NCI-H446 treated with DMSO at 0.1 percent for 48 hours (cell line): ENCODE results near the gene OGFOD2.
"Not testable (repeated sequence)": the region's sequence is repeated elsewhere in the genome, so short reads cannot be mapped to it uniquely, and the experiment has no call there.

Experiments used
- DNase-seq: peaks from one replicate; lab custom pipeline; 2025; lab: John Stamatoyannopoulos, UW

OGFOD2 gene

DNA sequence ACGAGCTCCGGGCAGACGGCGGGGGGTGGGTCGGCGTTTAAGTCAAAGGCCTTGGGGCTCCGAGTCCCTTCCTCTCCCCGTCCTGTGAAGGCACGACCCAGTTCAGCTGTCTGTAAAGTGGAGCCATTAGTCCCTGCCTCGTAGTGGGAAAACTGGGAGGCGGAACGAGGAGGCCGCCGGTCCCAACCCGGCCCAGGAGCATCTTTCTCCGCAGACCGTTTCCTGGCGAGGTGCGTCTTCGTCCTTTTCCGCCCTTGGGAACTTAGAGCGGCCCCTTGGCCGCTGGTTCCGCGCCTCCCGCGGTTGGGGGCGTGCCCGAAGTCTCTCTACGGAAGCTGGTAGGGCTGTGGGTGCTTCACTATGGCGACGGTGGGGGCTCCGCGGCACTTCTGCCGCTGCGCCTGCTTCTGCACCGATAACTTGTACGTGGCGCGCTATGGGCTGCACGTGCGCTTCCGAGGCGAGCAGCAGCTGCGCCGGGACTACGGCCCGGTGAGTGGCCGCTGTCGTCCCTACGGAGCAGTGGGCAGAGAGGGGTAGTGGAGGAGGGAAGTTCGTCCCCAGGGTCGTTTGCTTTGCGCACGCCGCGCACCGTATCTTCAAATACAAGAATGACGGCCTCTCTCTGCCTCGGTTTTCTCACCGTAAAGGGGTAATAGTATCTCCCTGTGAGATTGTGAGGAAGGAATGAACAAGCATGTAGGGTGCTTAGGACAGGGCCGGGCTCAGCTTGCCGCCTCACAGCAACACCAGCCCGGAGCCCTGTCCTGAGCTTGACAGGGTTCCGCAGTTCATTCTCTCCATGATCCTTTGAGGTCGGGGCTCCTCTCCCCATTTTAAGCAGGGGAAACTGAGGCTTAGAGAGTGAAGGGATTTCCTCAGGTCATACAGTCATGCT, at the start of gene OGFOD2:
Gene OGFOD2, plus strand, starts transcription at position 353 of the 898 bp plus-strand sequence. Its CDS starts 8 bp downstream, at position 361.
- DNase-seq: peak; percentile 82

DNA sequence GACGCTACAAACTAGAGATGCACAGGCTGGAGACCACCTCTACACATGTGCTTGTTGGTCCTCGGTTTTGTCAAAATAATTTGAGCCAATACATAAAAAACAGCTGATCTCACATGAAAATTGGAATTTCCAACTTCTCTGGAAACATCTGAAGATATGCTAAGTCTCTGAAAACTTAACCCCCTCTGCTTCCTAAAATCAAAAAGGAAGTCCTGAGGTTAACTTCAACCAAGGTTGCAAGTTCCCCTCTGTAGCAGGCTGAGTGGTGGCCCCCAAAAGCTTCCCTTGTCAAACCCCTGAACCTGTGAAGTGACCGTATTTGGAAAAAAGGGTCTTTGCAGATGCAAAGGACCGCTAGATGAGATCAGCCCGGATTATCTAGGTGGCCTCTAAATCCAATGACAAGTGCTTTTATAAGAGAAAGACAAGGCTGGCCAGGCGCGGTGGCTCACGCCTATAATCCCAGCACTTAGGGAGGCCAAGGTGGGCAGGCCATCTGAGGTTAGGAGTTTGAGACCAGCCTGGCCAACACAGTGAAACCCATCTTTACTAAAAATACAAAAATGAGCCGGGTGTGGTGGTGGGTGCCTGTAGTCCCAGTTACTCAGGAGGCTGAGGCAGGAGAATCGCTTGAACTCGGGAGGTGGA, 47.2 kb upstream of the OGFOD2 start:
- no peak for DNase-seq

DNA sequence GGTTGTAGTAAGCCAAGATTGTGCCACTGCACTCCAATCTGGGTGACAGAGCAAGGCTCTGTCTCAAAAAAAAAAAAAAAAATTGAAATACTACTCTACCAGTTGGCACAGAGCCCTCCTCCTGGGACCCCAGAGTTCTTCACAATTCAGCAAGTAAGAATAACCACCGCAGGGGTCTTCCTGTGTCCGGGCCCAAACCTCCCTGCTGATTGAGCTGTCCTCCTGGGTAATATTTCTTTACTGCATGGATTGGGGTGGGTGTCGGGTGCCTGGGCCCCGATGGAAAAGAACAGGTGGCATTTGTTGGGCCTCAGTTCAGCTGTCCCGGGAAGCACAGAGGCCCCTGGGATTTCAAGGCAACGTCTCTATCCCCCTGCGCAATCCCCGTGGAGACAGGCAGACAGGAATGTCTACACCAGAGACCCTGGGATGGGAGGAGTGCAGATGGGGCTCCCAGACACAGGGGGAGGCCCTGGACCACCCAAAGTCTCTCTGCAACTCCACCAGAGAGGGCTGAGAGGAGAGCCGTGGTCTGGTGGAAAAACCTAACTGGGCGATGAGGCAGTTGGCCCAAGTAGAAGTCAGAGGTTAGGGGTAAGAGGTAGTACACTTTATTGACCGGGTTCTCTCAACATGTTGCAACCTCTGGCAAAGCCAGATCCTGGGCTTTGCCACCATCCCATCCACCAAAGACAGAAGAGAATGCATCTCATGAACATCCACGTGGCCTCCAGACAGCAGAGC, 46.5 kb upstream of the OGFOD2 start:
- DNase-seq: no peak

DNA sequence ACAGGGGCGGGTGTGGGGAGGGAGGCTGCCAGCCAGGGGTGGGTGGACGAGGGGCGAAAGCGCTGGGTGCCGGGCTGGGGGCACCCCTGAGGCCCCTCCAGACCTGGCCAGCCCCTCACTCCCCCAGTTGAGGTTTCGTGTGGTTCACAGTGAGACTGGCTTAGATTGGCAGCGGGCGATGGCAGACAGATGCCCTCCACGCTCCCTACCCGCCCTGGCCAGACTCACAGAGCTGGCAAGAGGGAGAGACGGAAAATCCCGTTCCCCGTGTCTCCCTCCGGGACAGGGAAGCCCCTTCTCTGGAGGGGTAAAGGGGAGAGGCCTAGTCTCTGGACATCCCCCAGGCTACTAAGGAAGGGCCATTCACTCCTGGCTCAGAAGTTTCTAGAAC, 45.9 kb upstream of the OGFOD2 start:
- no peak for DNase-seq

DNA sequence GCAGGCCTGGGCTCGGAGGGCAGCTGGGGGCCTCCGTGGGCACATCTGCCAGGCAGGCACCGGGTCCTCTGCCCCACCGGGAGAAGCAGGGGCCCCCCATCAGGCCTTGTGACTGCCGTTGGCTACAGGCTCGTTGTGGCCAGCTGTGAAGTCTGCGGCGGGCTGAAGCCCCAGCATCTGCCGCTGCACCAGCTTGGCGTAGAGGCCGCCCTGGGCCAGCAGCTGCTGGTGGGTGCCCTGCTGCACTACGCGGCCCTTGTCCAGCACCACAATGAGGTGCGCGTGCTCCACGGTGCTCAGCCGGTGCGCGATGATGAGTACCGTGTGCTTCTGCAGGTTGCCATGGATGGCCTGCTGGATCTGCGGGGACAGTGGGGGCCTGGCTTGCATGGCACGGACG, 45.2 kb upstream of the OGFOD2 start:
- DNase-seq: no peak

DNA sequence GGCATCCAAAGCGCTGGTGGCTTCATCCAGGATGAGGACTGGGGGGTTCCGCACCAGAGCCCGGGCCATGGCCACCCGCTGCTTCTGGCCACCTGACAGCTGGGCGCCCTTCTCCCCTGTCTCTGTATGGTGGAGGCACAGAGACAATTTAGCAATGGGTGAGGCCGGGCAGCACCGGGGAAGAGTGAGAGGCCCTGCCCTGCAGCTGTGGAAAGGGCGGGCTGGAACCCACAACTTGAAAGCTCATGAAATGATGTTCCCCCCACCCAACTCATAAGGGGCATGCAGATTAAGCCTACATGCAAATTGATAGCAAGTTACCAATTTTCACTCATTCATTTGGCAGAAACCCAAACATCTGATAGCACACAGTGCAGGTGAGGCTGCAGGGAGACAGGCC, 42.8 kb upstream of the OGFOD2 start:
- DNase-seq: no peak

DNA sequence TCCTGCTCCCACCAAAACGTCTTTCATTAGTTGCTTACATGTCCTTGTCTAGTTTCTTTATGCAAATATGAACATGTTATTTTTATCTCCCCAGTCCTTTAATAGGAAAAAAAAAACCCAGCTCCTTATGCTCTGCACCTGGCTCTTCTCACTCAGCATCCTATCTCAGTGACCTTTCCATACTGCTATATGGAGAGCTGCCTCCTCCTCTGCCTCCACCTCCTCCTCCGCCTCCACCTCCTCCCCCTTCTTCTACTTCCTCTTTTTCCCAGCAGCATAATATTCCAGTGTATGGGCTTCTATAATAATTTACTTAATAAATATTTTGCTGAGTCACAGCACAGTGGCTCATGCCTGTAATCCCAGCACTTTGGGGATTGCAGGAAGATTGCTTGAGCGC, 40.3 kb upstream of the OGFOD2 start:
- DNase-seq: no peak

DNA sequence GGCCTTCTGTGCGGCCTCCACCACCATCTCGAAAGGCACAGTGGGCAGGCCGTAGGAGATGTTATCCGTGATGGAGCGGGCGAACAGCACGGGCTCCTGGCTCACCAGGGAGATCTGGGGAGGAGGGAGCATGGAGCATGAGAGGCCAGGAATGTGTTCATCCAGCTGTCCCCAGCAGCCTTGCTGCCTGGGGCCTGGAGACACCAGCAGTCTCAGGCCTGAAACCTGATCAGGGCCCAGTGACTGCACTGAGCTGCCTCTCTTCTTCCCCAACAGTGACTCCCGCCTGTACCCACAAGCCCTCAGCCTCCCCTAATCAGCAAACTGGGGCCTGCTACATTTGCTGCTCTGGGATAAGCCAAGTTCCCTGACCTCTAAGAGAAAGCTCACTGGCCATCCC, 39.7 kb upstream of the OGFOD2 start:
- no peak for DNase-seq

DNA sequence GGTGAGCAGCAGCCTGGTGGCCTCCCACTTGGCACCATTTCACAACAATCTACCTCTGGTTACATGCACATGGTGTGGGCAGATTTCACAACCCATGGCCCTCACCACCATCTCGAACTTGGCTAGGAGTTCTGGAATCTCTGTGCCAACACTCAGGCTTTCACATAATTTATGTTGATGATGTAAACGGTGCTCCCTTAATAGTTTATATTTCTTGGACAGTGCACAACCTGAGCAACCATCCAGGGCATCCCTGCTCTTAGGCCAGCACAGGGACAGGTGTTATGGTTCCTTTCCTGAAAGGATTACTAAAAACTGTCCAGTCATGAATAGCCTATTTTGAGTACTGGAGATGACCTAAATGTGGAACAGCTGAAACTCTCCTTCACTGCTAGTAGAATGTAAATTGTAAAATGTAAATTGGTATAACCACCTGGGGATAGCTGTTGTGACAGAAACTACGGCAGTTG, 37.4 kb upstream of the OGFOD2 start:
- no peak for DNase-seq

DNA sequence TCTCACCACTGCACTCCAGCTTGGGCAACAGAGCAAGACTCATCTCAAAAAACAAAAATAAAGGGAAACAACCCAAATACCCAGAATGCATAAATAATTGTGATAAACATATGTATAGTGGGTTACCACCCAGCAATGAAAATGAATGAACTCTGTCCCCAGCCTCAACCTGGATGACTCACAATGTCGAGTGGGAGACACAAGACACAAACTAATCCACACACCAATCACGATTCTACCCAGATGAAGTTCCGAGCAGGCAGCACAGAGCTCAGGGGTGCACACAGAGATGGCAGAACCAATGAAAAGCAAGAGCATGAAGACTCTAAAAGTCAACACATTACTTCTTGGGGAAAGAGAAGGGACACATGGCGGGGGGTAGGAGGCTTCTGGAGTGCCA, 35.9 kb upstream of the OGFOD2 start:
- no peak for DNase-seq

DNA sequence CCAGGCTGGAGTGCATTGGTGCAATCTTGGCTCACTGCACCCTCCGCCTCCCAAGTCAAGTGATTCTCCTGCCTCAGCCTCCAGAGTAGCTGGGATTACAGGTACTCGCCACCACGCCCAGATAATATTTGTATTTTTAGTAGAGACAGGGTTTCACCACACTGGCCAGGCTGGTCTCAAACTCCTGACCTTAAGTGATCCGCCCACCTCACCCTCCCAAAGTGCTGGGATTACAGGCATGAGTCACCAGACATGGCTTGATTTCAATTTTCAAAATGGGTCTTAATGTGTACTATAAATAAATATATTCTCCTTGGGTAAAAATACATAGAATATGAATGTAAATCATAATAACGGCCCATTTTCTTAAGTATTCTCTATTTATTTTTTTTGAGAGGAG, 33.7 kb upstream of the OGFOD2 start:
- DNase-seq: not testable (repeated sequence)

DNA sequence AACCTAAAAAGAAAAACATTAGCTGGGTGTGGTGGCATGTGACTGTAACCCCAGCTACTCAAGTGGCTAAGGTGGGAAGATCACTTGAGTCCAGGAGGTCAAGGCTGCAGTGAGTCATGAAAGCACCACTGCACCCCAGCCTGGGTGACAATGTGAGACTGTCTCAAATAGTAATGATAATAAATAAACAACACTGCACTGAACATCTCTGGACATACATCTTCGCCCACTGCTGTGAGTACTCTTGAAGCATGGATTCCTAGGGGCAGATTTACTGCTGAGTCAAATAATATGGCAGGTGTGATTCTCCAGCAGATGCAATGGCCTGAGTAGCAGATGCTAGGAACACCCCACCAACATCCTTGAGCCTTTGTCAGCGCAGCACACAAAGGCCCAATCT, 32.4 kb upstream of the OGFOD2 start:
- DNase-seq: no peak

DNA sequence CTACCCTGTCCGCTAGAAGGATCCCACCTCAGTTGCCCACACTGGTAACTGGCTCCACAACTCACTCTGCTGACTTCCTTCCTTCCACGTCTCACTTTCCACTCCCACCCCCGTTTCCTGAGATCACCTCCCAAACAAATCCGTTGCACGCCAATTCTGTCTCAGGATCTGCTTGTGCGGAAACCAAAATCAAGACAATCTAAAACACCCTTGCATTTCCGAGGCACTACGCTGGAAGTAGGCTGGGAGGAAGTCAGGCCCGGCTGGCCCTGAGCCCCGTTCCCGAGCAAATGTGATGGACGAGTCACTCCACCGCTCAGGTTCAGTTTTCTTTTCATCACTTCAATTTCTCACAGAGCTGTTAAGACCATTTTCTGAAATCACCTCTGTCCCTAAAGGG, 31.8 kb upstream of the OGFOD2 start:
- no peak for DNase-seq

DNA sequence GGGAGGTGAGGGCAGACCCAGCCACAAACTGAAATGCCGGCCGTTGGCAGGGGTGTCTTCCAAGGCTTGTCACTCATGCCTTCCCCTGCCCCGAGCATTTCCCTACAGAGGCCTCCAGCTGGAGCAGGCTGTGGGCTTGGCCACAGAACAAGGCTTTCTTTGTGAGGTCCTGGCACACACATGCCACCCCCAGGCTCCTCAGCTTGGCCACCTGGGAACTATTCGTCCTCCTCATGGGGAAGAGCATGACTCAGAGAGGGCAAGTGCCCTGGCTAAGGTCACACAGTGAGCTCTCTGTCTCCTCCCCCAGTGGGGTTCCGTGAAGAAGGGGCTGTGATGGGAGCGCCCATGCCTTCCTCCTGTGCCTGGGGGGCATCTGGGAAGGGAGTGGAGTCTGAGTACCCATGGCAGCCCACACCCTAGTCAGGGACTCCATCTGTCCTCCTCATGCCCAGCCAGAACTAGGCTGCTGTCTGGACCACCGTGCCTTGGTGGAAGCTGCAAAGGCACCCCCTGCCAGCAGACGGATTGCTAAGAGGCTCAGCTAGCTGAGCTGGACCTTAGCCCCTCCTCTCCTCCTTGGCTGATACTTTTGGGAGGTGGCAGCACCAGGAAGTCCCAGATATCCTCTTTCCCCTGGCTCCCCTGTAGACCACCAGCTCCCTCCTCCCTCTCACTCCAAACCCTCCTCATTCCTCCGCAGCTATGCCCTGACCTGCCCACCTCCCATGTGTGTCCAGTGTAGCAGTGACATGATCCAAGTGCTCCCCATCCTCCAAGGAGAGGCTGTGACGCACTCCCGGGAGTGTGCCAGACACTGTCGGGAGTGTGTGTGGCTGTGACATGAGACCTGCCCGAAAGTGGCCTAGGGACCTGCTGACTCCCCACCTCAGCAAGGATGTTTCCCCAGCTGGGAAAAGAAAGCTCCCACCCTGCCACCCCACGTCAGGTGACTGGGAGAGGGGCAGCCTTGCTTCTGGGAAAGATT, 30.1 kb upstream of the OGFOD2 start:
- DNase-seq: peak; percentile 73

DNA sequence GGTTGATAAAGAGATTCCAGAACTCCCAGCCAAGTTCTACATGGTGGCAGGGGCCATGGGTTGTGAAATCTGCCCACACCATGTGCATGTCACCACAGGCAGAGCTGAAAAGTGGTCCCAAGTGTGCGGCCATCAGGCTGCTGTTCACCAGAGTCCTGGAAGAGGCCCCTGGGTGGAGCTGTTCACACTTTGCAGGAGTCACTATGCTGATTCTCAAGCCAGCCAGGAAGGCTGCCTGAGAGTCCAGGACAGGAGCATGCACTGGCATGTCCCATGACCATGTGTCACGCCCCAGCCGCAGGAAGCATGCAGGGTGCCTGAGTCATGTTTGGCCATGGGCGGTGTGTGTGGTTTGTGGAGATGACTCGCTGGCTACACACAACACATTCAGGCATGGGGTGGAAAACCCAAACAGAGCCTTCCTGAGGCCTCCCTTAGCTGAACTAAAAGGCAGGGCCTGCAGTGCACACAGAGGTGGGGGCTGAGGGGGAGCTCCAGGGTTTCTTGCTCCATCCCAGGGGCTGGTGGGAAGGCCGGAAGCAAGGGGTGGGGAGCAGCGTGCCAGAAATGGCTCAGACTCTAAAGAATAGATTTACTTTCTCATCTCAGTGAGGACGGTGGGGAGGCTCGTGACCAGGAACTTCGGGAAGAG, 28.2 kb upstream of the OGFOD2 start:
- peak; percentile 50 for DNase-seq

DNA sequence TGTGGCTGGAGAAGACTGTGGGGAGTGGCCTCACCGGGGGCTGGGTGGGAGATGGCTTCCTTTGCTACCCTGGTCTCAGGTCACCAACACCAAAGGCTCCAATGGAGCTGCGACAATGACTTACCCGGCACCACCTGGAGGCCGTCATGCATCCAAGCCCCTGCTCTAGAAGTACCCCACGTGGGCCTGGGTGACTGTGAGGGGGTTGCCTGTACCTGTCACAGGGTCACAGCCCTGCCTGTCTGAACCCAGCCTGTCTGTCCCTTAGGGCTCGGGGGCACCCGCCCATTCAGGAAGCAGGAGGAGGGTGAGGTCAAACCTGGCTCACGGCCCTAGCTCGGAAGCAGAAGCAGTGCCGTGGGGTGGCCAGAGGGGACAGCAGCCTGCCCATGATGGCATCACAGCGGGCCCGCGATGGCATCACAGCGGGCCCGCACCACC, 27.7 kb upstream of the OGFOD2 start:
- DNase-seq: no peak

DNA sequence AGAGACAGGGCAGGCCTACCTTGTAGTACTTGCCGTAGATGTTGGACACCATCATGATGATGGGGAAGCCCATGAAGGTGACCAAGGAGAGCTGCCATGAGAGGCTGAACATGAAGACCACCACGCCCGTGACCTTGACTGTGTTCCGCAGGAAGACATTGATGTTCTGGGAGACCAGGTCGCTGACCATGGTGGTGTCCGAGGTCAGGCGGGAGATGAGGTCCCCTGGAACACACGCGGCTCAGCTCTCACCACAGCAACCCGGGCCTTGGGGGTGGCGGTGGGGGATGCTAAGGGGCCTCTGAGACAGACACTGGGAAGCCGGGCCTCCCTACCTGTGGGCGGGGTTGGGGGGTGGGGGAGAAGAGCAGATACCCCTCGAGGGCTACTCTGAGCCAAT, 26.4 kb upstream of the OGFOD2 start:
- no peak for DNase-seq

DNA sequence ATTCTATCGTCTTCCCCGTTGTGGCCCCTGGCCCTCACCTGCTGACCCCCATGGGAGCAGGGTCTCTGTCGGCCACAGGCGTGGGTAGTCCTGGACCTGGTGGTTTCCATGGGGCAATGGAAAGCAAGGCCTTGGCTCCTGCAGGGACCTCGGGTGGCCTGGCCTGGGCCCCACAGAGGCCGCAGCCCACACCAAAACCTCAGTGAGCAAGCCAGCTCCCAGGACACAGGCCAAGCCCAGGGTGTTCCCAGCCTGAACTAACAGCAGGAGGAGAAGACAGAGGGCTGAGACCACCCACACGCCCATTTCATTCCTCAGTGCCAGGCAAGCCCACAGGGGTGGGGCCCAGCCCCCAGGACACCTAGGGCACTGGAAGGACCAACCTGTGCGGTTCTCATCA, 25.6 kb upstream of the OGFOD2 start:
- no peak for DNase-seq

DNA sequence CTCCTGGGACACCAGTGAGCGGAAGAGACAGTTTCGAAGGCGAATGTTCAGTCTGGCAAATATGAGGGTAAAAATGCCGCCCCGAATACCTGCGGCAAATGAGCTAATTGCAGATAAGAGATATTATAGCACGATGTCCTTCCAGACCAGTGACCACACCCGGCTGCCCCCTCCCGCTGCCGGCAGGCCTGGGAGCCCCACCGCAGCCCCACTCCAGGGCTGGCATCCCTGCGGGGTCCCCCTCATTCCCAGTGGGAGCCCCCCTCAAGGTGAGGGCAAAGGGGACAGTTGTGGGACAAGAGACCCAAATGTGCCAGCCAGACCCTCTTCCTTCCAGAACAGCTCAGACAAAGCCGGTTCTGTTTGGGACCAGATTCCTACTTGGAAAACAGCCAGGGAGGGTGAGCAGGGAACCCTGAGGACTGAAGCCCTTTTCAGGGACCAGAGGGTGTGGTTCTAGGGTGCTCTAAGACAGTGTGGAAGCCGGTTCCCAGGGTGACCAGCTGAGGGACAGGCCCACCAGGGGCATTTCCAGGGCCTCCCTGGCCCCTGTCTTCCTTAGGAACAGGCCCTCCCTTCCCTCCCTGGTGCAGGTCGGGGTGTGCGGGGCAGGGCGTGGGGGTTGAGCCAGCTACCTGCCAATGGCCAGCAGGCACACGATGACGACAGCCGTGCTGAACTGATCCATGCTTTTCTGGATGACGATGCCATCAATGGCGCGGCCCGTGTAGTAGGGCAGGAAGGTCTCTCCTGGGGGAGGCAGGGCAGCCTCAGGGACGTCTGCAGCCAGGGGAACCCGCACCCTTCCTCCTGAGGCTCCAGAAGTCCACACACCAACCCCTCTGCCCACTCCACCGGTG, 25.0 kb upstream of the OGFOD2 start:
- DNase-seq: no peak

DNA sequence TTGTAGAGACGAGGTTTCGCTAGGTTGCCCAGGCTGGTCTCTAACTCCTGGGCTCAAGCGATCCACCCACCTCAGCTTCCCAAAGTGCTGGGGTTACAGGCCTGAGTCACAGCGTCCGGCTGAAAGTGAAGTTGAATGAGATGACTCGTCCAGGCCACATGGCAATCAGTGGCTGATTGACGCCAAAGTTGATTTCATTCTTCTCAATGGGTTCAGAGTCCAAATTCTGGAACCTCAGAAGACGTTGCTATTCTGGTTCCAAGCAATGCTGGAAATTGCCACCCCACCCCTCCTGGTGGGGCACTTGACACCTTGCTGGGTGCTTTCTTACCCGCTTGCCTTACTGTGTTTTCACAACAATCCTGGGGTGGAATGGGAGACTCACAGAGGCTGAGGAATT, 23.6 kb upstream of the OGFOD2 start:
- DNase-seq: no peak
